ENCODE results near the gene PTF1A.

DNA sequence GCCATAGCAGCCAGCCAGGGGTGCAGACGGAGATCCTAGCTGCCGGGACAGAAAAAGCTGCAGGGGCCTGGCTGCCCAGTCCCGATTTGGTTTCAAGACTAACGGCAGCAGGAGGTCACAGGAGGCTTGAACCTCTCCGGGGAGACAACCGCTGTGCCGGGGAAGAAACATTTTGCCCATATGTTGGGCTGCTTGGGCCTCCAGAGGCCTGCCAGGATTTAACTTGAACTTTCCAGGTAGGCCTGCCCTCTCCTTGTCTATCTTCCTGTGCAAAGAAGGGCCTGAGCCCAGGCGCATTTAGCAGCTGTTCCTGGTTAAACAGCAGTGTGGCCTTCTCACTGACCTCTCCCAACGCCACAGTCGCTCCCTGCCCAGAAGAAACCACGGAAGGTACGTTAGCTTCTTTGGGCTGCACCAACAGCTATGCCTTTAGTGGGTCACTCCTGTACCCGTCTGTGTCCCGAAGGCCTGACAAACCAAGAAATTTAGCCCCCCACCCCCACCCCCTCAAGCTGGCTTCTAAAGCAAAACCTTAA is 17.1 kb upstream of the PTF1A start:
- no peak for TF ChIP-seq CTCF (IDR thresholded peaks at IDR 0.05; ENCODE audit: insufficient read depth, low read depth, low read length)
- no peak for TF ChIP-seq EZH2 (IDR thresholded peaks at IDR 0.05; ENCODE audit: insufficient read depth, low read length)
